HG03575 (cell line): Measurements from ENCODE around the gene AMMECR1.

Experiments
- ATAC-seq: cut with Tn5 transposase; IDR thresholded peaks from one replicate; pipeline ENCODE4 v1.9.1; 2021; ENCODE audit not compliant: unreplicated experiment, insufficient number of reproducible peaks, low FRiP score; ENCODE audit errors: extremely low read depth

The AMMECR1 gene

GRCh38 chrX:110222497-110223257 is 95.2 kb downstream of the AMMECR1 start:
- no peak for ATAC-seq

DNA sequence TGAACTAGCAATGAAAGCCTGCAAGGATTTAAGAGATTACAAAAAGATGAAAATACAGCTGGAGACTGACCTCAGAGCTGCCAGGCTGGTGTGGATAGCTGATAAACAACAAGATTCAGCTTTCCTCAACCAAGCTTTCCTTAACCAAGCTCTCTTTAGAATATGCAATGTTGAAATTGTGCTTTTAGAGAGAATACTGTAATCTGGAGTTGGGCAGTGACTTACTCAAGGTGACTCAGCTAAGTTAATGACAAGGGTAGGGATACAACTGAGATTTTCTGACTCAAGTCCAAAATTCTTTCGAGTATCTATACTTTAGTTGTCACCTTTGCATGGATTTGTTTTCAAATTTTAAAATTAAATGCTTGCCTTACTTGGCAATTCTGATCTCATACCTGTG is 98.0 kb downstream of the AMMECR1 start:
- no peak for ATAC-seq

DNA sequence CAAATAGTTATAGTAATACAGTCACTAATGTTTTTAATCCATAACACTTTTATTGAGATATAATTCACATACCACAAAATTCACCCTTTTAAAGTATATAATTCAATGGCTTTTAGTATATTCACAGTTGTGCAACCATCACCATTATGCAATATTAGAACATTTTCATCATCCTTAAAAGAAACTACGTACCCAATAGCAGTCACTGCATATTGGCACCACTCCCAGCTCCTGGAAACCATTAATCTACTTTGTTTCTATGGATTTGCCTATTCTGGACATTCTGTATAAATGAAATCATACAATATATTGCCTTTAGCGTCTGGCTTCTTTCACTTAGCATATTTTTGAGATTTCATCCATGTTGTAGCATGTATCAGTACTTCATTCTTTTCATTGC is 99.3 kb downstream of the AMMECR1 start:
- no peak for ATAC-seq

DNA sequence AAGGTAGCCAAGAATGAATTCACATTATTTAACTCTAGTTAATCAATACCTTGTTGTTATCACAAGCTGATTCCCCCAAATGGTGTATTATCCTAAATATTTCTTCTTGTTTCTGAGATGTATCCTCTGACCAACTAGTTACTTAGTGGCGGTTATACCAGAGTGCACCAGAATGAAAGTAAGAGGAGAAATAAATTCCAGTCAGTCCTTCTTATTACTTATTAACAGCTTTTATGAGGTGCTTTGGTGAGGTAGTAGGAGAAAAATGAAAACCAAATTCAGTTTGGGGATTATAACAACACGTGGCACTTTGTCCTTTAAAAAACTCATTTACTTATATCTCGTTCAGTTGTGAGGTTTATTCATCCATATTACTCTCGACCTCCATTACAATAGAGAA is 101.9 kb downstream of the AMMECR1 start:
- no peak for ATAC-seq

DNA sequence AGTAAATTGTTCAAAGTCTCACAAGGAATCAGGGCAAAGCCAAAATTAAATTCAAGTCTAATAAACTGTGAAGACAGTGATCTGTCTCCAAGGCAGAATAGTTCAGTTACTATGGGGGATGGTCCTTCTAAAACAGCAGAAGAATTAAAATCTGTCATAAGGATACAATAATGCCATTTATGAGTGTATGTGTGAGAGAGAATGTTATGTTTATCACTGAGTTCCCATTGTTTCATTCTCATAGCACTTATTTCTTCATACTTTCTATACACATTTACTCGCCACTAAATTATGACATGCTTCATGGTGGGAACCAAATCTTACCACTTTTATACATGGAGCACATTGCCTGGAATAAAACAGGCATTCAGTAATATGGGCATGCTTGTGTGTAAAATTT is 102.5 kb downstream of the AMMECR1 start:
- ATAC-seq: no peak

- ATAC-seq: no peak
Measured at GRCh38 chrX:110214684-110215083, 103.2 kb downstream of the AMMECR1 start.

- ATAC-seq: no peak
Measured at GRCh38 chrX:110213183-110213582, 104.7 kb downstream of the AMMECR1 start.

DNA sequence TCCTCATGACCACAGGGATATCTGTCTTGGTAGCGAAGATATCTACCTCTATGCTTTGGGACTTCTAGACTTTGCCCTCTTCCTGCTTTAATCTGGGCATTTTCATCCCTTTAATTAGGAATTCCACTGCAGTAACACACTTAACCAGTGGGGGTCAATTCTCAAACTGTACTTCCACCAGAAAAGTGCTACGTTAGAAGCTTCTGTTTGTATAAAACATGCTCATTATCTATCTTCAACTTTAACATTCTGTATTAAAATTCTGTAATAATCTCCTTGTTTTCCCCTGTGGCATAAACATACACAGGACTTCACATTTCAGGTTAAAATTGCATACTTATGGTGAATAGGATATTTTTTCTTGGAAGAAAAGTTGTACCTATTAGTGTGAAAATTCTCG is 105.6 kb downstream of the AMMECR1 start:
- ATAC-seq: no peak

GRCh38 chrX:110211340-110211739 is 106.5 kb downstream of the AMMECR1 start:
- ATAC-seq: no peak

- ATAC-seq: no peak
Measured at GRCh38 chrX:110210417-110211139, 107.3 kb downstream of the AMMECR1 start.

- ATAC-seq: no peak
Measured at GRCh38 chrX:110208092-110208491, 109.8 kb downstream of the AMMECR1 start.

DNA sequence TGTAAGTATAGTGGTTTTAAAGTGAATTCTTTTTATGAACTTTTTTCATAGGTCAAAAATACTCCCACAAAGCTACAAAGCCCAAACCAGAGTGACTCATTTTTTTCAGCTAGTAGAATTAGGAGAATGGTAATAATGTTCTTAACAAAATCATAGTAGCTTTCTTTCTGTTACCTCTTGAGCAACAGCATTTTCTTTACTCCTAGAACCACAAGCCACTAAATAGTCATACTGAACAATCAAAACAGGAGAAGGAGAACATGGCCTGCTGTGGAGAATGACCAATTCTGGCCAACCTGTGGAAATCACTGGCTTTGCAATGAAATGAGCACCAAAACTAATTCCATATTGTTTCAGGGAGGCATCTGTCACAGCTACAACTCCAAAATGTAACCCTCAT is 112.9 kb downstream of the AMMECR1 start:
- ATAC-seq: no peak

DNA sequence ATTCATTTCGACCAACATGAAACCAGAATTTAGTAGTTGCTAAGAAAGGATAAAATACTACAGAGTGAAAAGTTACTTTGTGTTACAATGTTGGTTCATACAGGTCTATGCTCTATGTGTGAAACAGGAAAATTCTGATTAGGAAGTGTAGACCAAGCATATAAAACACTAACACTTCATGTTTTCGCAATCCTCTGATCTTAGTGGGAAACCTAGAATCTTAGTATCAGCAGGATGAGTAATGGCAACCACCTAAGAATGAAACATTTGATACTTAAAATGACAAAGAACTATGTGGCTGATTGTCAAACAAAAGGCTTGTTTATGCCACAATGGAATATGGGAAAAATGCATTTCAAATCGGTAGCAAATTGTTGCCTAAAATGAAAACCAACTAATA is 116.1 kb downstream of the AMMECR1 start:
- ATAC-seq: no peak

DNA sequence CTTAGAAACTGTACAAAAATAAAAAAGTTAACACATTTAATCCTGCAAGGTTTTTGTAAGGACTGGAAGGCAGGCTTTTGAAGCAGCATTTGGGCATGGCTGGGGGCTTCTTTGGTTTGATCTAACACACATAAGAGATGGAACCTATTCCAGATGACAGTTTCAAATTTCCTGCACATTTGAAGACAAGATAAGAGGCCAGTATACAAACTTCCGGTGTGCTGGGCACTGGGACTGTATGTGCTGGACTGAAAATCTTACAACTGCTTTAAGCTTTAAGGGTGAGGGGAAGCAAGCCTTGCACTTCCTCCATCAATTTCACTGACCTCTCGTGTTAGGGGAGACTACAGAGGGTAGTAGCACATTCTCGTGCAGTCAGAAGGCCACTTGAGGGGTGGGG is 122.9 kb downstream of the AMMECR1 start:
- ATAC-seq: no peak

GRCh38 chrX:110192516-110192915 is 125.4 kb downstream of the AMMECR1 start:
- ATAC-seq: no peak

GRCh38 chrX:110188701-110189558 is 129.0 kb downstream of the AMMECR1 start:
- ATAC-seq: no peak

GRCh38 chrX:110183314-110183713 is 134.6 kb downstream of the AMMECR1 start:
- ATAC-seq: no peak

- no peak for ATAC-seq
Measured at GRCh38 chrX:110182865-110183264, 135.0 kb downstream of the AMMECR1 start.

DNA sequence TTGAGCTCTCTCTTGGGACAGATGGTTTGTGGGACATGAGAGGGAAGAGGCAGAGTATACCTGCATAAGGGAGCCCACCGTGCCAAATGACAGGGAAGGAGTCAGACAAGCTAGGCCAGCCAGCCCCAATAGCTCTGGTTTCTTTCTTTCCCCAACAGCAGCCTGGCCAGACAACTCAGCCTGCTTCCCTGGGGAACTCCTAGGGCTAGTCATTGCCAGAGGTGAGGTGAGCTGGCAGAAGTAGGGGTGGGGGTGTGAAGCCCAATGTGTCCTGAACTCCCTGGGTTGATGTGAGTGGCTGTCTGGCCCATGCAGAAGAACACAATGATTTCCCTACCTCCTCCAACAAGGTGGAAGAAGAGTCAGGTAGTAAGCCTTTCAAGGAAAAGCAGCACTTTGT is 135.5 kb downstream of the AMMECR1 start:
- no peak for ATAC-seq
